ENCODE measurements around the gene TAF11L12.
"Not testable (repeated sequence)": the region's sequence is repeated elsewhere in the genome, so short reads cannot be mapped to it uniquely, and the experiment has no call there.

Gene TAF11L12

GRCh38 chr5:17625686-17626085 lies 15.5 kb downstream of the TAF11L12 start:
- no peaks in the 10 kb centered on the region for H3K4me1 ChIP-seq (ENCODE audit: control insufficient read depth, insufficient read depth, low read length, unreplicated experiment)
- no peaks in the 10 kb centered on the region for H3K79me2 ChIP-seq (ENCODE audit: control insufficient read depth, insufficient read depth, low read length, unreplicated experiment)
- no peak overlapping the region for H3K27ac ChIP-seq (ENCODE audit: low read depth, low read length)
- H3K36me3 ChIP-seq (ENCODE audit: insufficient read depth, low read length): no peaks in the 10 kb centered on the region
- H2AFZ ChIP-seq (ENCODE audit: low read length, unreplicated experiment): no peak overlapping the region
- no peak overlapping the region for H3K4me3 ChIP-seq (ENCODE audit: low read depth, low read length)
- no peaks in the 10 kb centered on the region for H3K27me3 ChIP-seq (ENCODE audit: insufficient read depth, low read length)

- not testable (repeated sequence) for H3K27ac ChIP-seq (ENCODE audit: low read depth, low read length); H3K27me3 ChIP-seq (ENCODE audit: insufficient read depth, low read length); H3K4me1 ChIP-seq (ENCODE audit: control insufficient read depth, insufficient read depth, low read length, unreplicated experiment); H3K4me3 ChIP-seq (ENCODE audit: low read depth, low read length); H3K79me2 ChIP-seq (ENCODE audit: control insufficient read depth, insufficient read depth, low read length, unreplicated experiment); H3K36me3 ChIP-seq (ENCODE audit: insufficient read depth, low read length); H2AFZ ChIP-seq (ENCODE audit: low read length, unreplicated experiment)
Observed at GRCh38 chr5:17631788-17632187, 21.6 kb downstream of the TAF11L12 start, which contains the start of gene TAF11L13. Gene TAF11L13, plus strand, starts transcription at chr5:17632088.

- no peak within 1 kb of the TSS for H3K27ac ChIP-seq (ENCODE audit: low read depth, low read length)
- H3K27me3 ChIP-seq (ENCODE audit: insufficient read depth, low read length): no peaks in the 10 kb centered on the region
- H3K79me2 ChIP-seq (ENCODE audit: control insufficient read depth, insufficient read depth, low read length, unreplicated experiment): no peaks in the 10 kb centered on the region
- no peak within 1 kb of the TSS for H2AFZ ChIP-seq (ENCODE audit: low read length, unreplicated experiment)
- no peaks in the 10 kb centered on the region for H3K36me3 ChIP-seq (ENCODE audit: insufficient read depth, low read length)
- H3K4me1 ChIP-seq (ENCODE audit: control insufficient read depth, insufficient read depth, low read length, unreplicated experiment): no peaks in the 10 kb centered on the region
- H3K4me3 ChIP-seq (ENCODE audit: low read depth, low read length): no peak within 1 kb of the TSS
Observed at GRCh38 chr5:17634160-17634559, 24.0 kb downstream of the TAF11L12 start, which contains the start of gene TAF11L14. Gene TAF11L14, plus strand, starts transcription at chr5:17634460.

GRCh38 chr5:17649232-17649631 lies 39.0 kb downstream of the TAF11L12 start:
- not testable (repeated sequence) for H3K79me2 ChIP-seq (ENCODE audit: control insufficient read depth, insufficient read depth, low read length, unreplicated experiment); H3K27ac ChIP-seq (ENCODE audit: low read depth, low read length); H3K4me1 ChIP-seq (ENCODE audit: control insufficient read depth, insufficient read depth, low read length, unreplicated experiment); H3K27me3 ChIP-seq (ENCODE audit: insufficient read depth, low read length); H3K36me3 ChIP-seq (ENCODE audit: insufficient read depth, low read length); H3K4me3 ChIP-seq (ENCODE audit: low read depth, low read length); H2AFZ ChIP-seq (ENCODE audit: low read length, unreplicated experiment)

GRCh38 chr5:17655201-17655759 lies 45.1 kb downstream of the TAF11L12 start:
- not testable (repeated sequence) for H3K79me2 ChIP-seq (ENCODE audit: control insufficient read depth, insufficient read depth, low read length, unreplicated experiment); H3K27ac ChIP-seq (ENCODE audit: low read depth, low read length); H3K4me3 ChIP-seq (ENCODE audit: low read depth, low read length); H3K4me1 ChIP-seq (ENCODE audit: control insufficient read depth, insufficient read depth, low read length, unreplicated experiment); H3K36me3 ChIP-seq (ENCODE audit: insufficient read depth, low read length); H3K27me3 ChIP-seq (ENCODE audit: insufficient read depth, low read length); H2AFZ ChIP-seq (ENCODE audit: low read length, unreplicated experiment)

- no peak overlapping the region for H2AFZ ChIP-seq (ENCODE audit: low read length, unreplicated experiment)
- no peaks in the 10 kb centered on the region for H3K79me2 ChIP-seq (ENCODE audit: control insufficient read depth, insufficient read depth, low read length, unreplicated experiment)
- no peaks in the 10 kb centered on the region for H3K36me3 ChIP-seq (ENCODE audit: insufficient read depth, low read length)
- no peak overlapping the region for H3K4me3 ChIP-seq (ENCODE audit: low read depth, low read length)
- no peaks in the 10 kb centered on the region for H3K4me1 ChIP-seq (ENCODE audit: control insufficient read depth, insufficient read depth, low read length, unreplicated experiment)
- no peaks in the 10 kb centered on the region for H3K27me3 ChIP-seq (ENCODE audit: insufficient read depth, low read length)
- H3K27ac ChIP-seq (ENCODE audit: low read depth, low read length): no peak overlapping the region
Observed at GRCh38 chr5:17655921-17656320, 45.7 kb downstream of the TAF11L12 start.

Data from ACC112 (cell line).